H1 (cell line): Measurements from ENCODE around the gene ZBTB42. TPM values are rescaled to one million over a fixed set of nuclear protein-coding genes. Genes with fewer than 3 reads are reported as not detected.

ENCODE experiments used
- SIX5 ChIP-seq: IDR thresholded peaks from 2 replicates; pipeline ENCODE4 v1.6.1; 2011; ENCODE audit warnings: mild to moderate bottlenecking, low read depth, low read length
- TAF1 ChIP-seq: IDR thresholded peaks from 2 replicates; pipeline ENCODE4 v1.6.1; 2011; ENCODE audit warnings: mild to moderate bottlenecking, low read depth, low read length
- TCF12 ChIP-seq: IDR thresholded peaks from 2 replicates; pipeline ENCODE4 v1.6.1; 2011; ENCODE audit warnings: low read depth, mild to moderate bottlenecking, low read length
- polyA plus RNA-seq, 7 experiments: library from polyadenylated mRNA; depleted of rRNA in 3 of 7; stranded (reverse) in 5 of 7; unstranded in 2 of 7; fragments of >200 nt in 5 of 7; fragments of 200-250 nt in 2 of 7; gene quantifications; 1 replicate in 5 of 7; 2 replicates in 1 of 7; 4 replicates in 1 of 7; pipeline versions ENCODE4 v1.2.1 to v1.2.3, GENCODE V29; 2011 to 2013; ENCODE audit warnings: missing spikeins in 2 of 7, mixed read lengths in 2 of 7
- total RNA-seq: library from RNA; stranded (reverse); fragmentation: NEBNext Ultra II Directional; extraction: Animal tissue kit (Norgen Biotek cat#: 25700); gene quantifications from 2 replicates; pipeline ENCODE4 v1.2.1, GENCODE V29; 2021

ZBTB42 gene
- total and polyA plus RNA-seq, 2 of the 8 experiments (the other 6 are each of a cell fraction or from before 2014, with no cell fraction given) = 2.8 to 3.1 TPM

DNA sequence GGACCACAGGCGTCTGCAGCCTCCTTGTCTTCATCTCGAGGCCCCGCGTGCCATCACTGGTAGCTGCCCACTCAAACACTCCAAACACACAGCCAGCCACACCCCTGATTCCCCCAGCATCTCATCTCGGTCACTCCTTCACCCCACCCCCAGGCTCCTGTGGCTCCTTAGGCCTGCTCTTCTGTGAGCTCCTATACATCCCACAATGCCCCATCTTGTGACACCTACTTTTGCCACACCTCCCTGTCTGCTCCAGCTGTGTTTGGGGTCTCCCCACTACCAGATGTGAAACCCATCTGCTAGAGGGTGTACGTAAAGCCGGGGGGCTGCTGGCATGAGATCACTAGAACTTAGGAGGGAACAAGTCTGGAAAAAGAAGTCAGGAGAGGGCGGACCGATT is 9.5 kb upstream of the ZBTB42 start (continued):
- no peak for TF ChIP-seq TCF12
- no peak for TF ChIP-seq TAF1
- TF ChIP-seq SIX5 = no peak
